ENCODE measurements around the gene CLCA4.

The CLCA4 gene, protein sequence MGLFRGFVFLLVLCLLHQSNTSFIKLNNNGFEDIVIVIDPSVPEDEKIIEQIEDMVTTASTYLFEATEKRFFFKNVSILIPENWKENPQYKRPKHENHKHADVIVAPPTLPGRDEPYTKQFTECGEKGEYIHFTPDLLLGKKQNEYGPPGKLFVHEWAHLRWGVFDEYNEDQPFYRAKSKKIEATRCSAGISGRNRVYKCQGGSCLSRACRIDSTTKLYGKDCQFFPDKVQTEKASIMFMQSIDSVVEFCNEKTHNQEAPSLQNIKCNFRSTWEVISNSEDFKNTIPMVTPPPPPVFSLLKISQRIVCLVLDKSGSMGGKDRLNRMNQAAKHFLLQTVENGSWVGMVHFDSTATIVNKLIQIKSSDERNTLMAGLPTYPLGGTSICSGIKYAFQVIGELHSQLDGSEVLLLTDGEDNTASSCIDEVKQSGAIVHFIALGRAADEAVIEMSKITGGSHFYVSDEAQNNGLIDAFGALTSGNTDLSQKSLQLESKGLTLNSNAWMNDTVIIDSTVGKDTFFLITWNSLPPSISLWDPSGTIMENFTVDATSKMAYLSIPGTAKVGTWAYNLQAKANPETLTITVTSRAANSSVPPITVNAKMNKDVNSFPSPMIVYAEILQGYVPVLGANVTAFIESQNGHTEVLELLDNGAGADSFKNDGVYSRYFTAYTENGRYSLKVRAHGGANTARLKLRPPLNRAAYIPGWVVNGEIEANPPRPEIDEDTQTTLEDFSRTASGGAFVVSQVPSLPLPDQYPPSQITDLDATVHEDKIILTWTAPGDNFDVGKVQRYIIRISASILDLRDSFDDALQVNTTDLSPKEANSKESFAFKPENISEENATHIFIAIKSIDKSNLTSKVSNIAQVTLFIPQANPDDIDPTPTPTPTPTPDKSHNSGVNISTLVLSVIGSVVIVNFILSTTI

DNA sequence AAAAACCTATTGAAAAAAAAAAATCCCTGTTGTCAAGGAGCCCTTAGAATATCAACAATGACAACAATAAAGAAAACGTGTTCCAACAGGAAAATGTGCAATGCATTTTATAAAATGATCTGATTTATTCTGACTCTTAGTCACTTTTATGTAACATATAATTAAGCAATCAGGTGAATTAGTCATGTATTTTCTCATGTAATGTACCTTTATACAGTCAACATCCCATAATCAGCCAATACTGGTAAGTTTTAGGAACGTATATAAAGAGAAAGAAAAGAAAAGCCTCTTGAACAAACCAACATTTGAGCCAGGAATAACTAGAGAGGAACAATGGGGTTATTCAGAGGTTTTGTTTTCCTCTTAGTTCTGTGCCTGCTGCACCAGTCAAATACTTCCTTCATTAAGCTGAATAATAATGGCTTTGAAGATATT, at the start of gene CLCA4:
Gene CLCA4, plus strand, starts transcription at position 292 of the 435 bp plus-strand sequence. Its CDS starts 42 bp downstream, at position 334.
- no peak for DNase-seq

DNA sequence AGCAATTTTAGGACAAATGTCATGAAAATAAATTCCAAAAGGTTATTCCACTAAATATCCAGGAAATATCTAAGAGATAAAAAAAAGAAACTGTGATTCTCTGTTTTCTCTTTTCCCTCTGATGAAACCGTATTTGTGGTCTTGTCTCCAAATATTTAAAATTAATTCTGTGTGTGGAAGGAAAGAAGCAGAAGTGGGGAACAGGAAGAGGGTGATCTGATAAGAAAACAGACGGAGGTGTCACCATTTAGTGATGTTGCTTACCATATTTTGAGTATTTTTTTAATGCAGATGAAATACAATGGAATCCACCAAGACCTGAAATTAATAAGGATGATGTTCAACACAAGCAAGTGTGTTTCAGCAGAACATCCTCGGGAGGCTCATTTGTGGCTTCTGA, 48.6 kb upstream of the CLCA4 start:
- DNase-seq = no peak

GRCh38 chr1:86499987-86500593, 46.8 kb upstream of the CLCA4 start:
- peak; percentile 25 to 51 for DNase-seq

- no peak for DNase-seq
These were observed 46.2 kb upstream of the CLCA4 start for GRCh38 chr1:86500714-86501113.

GRCh38 chr1:86502125-86502646, 44.7 kb upstream of the CLCA4 start:
- peak; percentile 25 to 61 for DNase-seq

DNA sequence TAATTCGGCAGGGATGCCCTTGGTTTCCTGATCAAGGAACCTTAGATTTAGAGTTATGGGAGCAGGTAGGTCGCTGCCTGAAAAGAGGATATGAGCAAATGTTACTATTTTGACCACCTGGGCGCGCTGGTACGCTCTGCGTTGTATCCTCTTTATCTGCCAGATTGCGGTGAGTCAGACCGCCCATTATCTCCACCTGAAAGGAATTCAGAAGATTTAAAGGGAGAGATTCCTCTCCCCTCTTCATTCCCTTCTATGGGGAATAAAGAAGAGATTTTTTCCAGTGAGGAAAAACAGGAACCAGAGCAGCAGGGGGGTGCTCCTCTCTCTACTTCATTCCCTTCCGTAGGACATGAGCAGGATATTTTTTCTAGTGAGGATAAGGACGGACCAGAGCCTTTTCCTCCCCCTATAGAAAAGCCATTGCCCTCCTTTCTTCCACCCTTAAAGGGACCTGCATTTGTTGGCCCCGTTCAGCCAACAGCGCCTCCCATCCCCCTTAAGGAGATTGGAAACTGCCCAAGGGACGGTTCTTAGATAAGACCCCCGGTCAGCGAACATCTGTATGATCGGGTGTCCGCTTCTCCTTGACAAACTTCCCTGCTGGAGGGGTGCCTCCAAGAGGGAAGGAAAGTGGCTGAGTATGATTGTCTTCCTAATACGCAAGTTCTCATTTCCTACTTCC, 44.0 kb upstream of the CLCA4 start:
- peak; percentile 26 to 40 for DNase-seq

DNA sequence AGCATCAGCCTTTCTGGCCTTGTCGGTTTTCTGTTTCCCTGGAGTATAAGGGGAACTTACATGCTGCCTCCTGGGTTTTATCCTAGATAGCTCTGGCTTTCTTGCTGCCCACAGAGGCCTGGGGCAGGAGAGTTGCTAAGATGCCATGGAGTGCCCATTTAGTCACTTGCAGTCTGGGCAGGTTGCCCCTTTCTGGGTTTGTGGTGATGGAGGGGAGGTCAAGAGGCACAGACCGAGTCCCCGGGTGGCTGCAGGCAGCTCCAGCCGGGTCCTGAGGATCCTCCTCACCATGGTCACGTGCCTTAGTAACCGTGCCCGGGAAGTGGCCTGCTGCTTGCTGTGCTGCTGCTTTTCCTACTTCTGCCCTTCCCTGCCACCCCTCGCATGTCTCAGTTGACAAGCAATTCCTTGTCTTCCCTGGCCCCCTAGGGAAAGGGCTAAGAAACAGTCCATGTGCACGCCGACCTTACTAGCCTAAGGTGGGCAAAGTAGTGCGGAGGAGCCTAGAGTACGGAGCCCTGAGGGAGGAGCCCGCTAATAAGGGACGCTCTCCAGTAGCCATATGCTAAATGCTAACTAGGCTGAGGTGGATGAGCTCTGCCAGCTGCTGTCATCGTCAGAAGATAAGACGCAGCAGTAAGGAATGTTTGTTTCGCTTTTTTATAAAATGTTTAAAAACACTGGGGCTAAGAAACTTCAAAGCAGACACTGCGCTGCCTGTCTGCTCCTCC, 43.3 kb upstream of the CLCA4 start:
- peak; percentile 5 to 26 for DNase-seq

DNA sequence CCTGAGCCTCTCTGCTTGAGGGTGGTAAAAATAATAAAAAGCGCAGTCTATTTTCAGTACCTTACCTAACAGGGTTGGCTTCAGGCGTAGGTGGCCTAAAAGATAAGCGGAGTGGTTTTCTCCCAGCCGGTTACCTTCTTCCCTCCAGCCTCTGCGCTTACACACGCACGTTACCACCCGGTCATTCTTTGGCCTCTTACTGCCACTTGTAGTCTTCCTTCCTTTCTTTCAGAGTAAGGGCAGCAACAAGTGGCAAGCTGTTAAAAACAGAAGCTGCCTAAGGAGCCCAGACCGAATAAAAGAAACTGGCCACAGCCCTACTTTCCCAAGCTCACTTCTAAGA, 42.8 kb upstream of the CLCA4 start:
- no peak for DNase-seq

GRCh38 chr1:86504895-86505563, 41.8 kb upstream of the CLCA4 start:
- no peak for DNase-seq

DNA sequence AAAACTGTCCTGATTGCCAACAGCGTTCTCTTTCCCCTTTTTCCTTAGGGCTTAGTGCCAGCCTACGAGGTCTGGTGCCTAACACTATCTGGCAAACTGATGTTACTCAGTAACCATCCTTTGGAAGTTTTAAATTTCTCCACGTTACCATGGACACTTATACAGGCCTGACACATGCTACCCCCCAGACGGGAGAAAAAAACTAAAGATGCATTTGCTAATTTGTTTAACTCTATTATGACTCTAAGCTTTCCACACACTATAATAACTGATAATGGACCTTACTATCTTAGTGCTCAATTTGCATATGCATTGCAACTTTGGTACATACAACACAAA, 41.3 kb upstream of the CLCA4 start:
- no peak for DNase-seq

DNA sequence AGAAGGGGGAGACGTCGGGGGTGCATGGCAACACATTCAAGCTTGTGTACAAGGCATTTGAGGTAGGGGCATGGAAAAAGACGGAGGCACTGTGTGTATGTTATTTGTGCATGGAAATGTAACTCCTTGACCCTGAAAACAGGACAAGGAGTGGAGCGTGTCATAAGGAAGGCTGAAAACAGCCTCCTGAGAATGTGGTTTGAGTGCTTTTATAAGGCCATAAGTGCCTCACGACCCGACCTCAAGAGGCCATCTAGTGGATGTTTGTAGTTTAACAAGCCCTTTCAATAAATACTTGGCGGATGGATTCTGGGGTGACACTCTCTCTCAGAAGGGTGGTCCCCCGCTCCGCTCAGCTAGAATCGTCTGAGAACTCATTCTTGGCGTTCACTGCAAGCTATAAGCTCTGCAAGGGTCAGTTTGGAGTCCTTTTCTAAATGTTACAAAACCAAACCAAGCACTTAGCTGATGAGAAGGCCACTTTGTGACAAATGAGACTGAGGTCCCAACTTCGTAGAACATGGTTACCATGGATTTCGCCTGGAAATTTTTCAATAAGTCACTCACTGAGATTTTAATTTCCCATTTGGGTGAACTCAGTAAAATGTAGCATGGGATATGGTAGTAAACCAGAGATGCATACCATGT, 38.8 kb upstream of the CLCA4 start:
- DNase-seq = peak; percentile 3 to 4

DNA sequence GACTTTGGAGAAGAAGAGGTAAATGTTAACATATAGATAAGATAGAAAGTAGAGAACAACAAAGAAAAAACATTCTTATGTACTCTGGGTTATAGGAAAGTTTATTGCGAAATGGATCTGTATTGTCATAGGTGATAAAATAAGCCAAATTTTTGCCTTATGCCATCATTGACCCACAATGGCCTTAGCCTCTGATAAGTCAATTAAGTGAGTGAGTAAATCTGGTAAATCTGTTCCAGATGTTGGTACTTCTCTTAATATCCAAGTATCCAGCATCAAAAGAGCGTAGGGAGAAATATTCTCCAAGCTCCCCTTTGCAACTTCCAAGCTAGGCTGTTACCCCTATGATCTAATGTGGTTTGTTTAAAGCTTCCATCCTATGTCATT, 38.3 kb upstream of the CLCA4 start:
- DNase-seq = no peak

DNA sequence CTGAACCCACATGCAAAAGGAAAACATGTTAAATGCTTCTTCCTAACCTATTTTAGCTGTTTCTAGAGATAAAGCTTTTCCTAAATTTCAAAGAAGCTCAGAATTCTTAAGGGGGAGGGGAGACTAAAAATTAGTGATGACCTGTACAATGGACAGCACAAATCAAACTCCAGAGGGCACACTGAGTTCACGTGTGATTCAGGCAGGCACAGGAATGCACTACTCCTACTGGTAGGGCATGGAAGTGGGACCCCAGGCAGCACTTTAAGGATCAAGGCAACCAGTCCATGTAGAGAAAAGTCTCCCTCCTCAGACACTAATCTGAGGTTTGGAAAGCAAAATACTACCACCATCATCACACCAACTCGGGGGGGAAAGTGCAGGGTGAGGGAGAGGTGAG, 31.3 kb upstream of the CLCA4 start:
- DNase-seq = peak; percentile 23 to 28

GRCh38 chr1:86516335-86516734, 30.5 kb upstream of the CLCA4 start:
- no peak for DNase-seq

DNA sequence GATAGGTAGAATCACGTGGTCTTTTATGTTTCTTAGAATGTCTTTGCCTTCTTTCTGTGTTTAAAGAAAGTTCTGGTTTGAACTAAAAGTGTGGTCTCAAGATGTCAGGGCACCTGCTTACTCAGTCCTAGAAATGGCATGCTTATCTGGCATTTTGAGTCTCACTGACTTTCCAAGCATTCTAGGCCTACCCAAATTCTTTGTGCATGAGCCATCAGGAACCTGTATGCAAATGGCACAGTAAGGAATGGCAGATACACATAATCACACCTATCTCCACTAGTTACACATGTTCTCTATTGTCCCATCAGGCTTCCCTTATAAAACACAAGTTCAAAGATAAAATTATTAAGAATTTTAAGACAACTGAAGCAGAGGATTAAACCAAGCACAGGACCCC, 29.5 kb upstream of the CLCA4 start:
- DNase-seq = no peak

GRCh38 chr1:86520789-86521521, 25.9 kb upstream of the CLCA4 start:
- no peak for DNase-seq

DNA sequence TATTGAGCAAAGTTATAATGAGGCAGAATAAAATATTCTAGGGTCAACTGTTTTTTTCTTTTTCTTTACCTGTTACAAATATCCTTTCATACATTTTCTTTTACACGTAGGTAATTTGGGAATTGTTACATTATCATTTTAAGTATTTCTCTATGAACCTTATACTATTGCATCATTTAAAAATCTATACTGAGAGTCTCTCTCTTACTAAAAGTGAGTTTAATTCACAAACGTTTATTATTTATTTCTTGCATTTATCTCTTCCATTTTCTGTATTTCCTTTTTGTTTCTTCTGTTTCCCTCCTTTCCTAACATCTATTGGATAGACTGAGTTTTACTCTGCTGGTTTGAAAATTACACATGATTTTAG, 25.4 kb upstream of the CLCA4 start:
- DNase-seq = no peak

GRCh38 chr1:86522240-86522639, 24.6 kb upstream of the CLCA4 start:
- no peak for DNase-seq

DNA sequence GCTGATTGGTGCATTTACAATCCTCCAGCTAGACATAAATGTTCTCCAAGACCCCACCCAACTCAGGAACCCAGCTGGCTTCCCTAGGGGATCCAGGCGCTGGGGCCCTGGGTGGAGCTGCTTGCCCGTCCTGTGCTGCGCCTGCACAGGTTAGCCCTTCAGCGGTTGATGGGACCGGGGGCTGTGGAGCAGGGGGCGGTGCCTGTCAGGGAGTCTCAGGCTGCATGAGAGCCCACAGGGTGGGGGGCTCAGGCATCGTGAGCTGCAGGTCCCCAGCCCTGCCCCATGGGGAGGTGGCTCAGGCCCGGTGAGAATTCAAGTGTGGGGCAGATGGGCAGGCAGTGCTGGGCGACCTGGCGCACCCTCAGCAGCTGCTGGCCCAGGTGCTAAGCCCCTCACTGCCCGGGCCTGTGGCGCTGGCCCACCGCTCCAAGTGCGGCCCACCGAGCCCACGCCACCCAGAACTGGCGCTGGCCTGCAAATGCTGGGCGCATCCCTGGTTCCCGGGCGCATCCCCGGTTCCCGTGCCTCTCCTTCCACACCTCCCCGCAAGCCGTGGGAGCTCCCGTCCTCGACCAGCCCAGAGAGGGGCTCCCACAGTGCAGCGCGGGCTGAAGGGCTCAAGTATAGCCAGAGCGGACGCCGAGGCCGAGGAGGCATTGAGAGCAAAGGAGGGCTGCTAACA, 23.1 kb upstream of the CLCA4 start:
- no peak for DNase-seq

DNA sequence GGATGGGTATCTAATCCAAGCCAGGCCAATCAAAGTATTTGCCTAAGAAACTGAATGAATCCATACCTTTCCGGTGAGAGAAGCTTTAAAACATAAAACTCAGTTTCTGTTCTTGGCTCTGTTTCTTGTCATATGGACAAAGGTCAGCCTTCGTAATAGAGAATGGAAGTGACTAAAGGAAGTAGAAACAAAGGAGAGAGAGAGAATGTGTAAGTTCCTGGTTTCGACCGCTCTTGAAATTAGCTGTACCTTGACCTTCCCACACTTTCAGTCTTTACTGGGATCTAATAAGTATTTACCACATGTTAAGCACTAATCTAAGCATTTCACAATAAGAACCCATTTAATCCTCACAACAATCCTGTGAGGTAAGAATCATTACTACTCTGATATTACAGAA, 19.6 kb upstream of the CLCA4 start:
- no peak for DNase-seq
